GM19351 (cell line): ENCODE results near the gene SYT1.

Experiments
- ATAC-seq: cut with Tn5 transposase; IDR thresholded peaks from one replicate; pipeline ENCODE4 v1.9.1; 2021; ENCODE audit warnings: mild to moderate bottlenecking, moderate library complexity; ENCODE audit not compliant: unreplicated experiment

The SYT1 gene

DNA sequence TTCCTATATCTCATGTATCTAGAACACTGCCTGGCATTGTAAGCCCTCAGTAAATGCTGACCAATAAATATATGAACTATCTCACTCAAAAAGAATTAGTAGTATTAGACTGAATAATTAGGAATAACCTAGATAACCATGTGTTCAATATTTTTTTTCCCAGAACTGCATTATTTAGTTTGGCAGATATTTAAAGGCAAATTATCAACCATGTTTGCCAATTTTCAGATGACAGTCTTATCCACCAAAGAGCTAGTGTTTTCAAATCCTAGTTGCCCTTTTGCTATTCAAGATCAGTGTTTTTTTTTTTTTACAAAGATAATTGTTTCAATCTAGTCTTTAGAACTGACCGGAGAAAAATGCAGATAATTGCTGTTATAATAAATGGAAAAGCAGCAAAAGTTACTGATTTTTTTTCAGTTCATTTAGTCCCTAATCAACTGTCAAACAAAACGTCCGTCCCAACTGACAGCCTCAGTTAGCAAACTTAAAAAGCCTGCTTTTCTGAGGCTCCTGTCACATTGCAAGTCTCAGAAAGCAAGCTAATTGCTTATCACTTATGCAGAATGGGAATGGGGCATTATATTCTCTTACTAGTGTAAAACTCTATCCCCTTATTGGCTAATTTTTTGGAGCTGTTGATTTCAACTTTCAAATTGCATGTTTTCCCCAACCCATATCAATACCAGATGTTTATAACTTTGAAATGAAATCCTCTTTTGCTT, 623.0 kb downstream of the SYT1 start:
- ATAC-seq: no peak
